Transverse colon (tissue), 4 donors: ENCODE results near the gene SNORC. TPM values are rescaled to one million over a fixed set of nuclear protein-coding genes. Genes with fewer than 3 reads are reported as not detected.

Experiments
- DNase-seq: peaks from one replicate; pipeline ENCODE4 v3.0.0-alpha.2; 2019
- H3K27ac ChIP-seq, 4 donors: fragments of 200-600 bp; sonication (generic); 2 replicates each; pipeline ENCODE4 v1.5.1; 2016 to 2018; ENCODE audit warnings: inconsistent platforms in 4 of 4
- H3K27me3 ChIP-seq: fragments of 200-600 bp; sonication (generic); 2 replicates; pipeline ENCODE4 v1.5.1; 2017; ENCODE audit warnings: inconsistent platforms
- H3K36me3 ChIP-seq, 4 donors: fragments of 200-600 bp; sonication (generic); 2 replicates each; pipeline ENCODE4 v1.5.1; 2017 to 2019; ENCODE audit warnings: inconsistent platforms in 4 of 4
- H3K4me1 ChIP-seq, 4 donors: fragments of 200-600 bp; sonication (generic); 2 replicates each; pipeline ENCODE4 v1.5.1; 2017 to 2020; ENCODE audit warnings: inconsistent platforms in 4 of 4
- H3K4me3 ChIP-seq, 4 donors: fragments of 200-600 bp; sonication (generic); 1 replicate in 1 of 4; 2 replicates in 3 of 4; pipeline versions ENCODE4 v1.5.1 to v1.6.1; 2017 to 2019; ENCODE audit warnings: inconsistent platforms in 4 of 4
- H3K9me3 ChIP-seq, 2 donors: fragments of 200-600 bp; sonication (generic); 2 replicates each; pipeline ENCODE4 v1.5.1; 2017 to 2019; ENCODE audit warnings: inconsistent platforms in 2 of 2
- EP300 ChIP-seq: sonication (generic); formaldehyde crosslinking; IDR thresholded peaks from one replicate; pipeline ENCODE4 v1.6.1; 2017; ENCODE audit warnings: antibody characterized with exemption, low read depth
- POLR2A ChIP-seq: fragments of 450-650 bp; IDR thresholded peaks from one replicate; pipeline ENCODE4 v1.6.1; 2016; ENCODE audit warnings: antibody characterized with exemption, mild to moderate bottlenecking, moderate library complexity
- POLR2AphosphoS5 ChIP-seq, 3 donors: sonication (generic); formaldehyde crosslinking; IDR thresholded peaks; one replicate each; pipeline ENCODE4 v1.6.1; 2016; ENCODE audit warnings: antibody characterized with exemption in 3 of 3
- WGBS, 2 donors: methylation state at CpG; one replicate each; pipeline ENCODE4 v1.1.5; 2018; ENCODE audit warnings: low coverage in 1 of 2; 5-methylcytosine and 5-hydroxymethylcytosine counted together
- in situ Hi-C, 4 donors: fragments of 200-750 bp; cut with MboI; loops; one replicate each; pipeline versions ENCODE4 v1.15.0 to v1.15.1; 2017; ENCODE audit warnings: low sequenced_read_pairs in 3 of 4, low pct_ligation_motif_present in 1 of 4, low pct_unique_long_range_greater_than_20kb in 1 of 4
- intact Hi-C: fragments of 100-400 bp; cut with DNase I; formaldehyde crosslinking; loops from one replicate; pipeline ENCODE4 v1.15.1; 2023; ENCODE audit warnings: low total_unique reads
- total RNA-seq, 4 donors: library from RNA; depleted of rRNA; stranded (reverse); fragments of >200 nt; gene quantifications; one replicate each; pipeline ENCODE4 v1.1.0, GENCODE V29; 2016
- TF ChIP-seq, protein P1 (sequence below), 5 experiments: fragments of 200-600 bp in 3 of 5; fragments of 450-650 bp in 2 of 5; sonication (generic) in 3 of 5; IDR thresholded peaks; 1 replicate in 2 of 5; 2 replicates in 3 of 5; pipeline ENCODE4 v1.5.1; 2016 to 2017; ENCODE audit warnings: antibody characterized with exemption in 5 of 5, inconsistent platforms in 3 of 5, mild to moderate bottlenecking in 2 of 5, moderate library complexity in 1 of 5

SNORC gene
- total RNA-seq, 4 donors from 2014 or later = 13.9 to 45.6 (median 17.2) TPM

DNA sequence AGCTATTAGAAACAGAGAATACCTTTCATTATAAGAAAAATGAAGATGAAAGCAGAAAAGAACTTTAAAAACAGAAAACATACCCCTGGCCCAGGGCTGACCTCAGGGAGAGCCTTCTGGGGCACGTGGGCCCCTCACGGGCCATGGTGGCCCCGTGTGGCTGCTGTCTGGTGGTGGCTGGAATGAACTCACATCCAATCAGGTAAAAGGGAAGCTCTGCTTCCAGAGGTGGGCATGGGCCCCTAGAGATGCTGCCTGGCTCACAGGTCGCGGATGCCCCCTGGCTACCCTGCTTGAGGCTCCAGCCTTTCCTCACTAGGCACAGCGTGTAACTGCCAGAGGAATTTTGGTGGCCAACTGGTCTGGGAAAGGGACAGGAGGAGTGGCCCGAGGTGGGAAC is 16.6 kb downstream of the SNORC start:
- TF ChIP-seq, protein P1, sequence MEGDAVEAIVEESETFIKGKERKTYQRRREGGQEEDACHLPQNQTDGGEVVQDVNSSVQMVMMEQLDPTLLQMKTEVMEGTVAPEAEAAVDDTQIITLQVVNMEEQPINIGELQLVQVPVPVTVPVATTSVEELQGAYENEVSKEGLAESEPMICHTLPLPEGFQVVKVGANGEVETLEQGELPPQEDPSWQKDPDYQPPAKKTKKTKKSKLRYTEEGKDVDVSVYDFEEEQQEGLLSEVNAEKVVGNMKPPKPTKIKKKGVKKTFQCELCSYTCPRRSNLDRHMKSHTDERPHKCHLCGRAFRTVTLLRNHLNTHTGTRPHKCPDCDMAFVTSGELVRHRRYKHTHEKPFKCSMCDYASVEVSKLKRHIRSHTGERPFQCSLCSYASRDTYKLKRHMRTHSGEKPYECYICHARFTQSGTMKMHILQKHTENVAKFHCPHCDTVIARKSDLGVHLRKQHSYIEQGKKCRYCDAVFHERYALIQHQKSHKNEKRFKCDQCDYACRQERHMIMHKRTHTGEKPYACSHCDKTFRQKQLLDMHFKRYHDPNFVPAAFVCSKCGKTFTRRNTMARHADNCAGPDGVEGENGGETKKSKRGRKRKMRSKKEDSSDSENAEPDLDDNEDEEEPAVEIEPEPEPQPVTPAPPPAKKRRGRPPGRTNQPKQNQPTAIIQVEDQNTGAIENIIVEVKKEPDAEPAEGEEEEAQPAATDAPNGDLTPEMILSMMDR (IDR thresholded peaks at IDR 0.05) = no peak
- TF ChIP-seq POLR2A (no peak), EP300 (no peak), POLR2AphosphoS5 (IDR thresholded peaks at IDR 0.05) (no peak)
- DNase-seq = no peak
- Histone ChIP-seq H3K27ac (no peak overlapping the region), H3K4me1 (no peaks in the 10 kb centered on the region), H3K36me3 (no peaks in the 10 kb centered on the region), H3K9me3 (no peaks in the 10 kb centered on the region), H3K4me3 (no peak overlapping the region), H3K27me3 (peaks cover 5% of the 10 kb centered on the region)
- intact Hi-C loops (no loop called here), in situ Hi-C loops (no loop called here)
- WGBS, 2 donors = 65 to 82% methylated on average over 2 to 7 of the region's 7 CpGs

DNA sequence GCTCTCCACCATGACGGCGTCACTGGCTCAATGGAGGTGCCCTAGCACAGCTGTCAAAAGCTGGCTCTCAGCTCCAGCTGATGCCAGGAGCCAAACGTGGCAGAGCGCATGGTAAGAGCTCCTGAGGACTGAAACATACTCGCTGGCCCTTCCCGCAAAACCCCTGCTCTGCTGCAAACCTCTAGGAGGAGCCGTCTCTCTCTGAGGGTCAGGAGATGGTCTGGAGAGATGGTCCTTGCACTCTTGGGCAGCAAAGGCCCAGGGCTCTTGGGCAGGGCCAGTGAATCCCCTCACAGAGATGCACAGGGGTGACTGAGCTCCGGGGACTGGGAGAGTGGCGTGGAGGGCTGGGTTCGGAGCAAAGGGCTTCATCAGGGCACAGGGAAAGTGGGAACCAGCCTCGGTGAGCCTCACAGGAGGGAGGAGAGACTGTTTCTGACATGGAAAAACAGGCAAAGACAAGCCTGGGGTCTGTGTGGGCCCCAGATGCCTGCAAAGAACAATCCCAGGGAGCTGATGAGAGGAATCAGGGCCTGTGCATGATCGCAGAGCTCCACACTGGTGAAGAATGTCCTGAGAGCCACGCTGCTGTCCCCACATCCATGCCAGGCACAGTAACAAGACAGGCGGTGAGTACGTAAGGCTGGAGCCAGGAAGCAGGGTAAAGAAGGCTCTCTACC is 17.2 kb downstream of the SNORC start:
- Histone ChIP-seq H3K4me3 (no peak overlapping the region), H3K36me3 (no peaks in the 10 kb centered on the region), H3K27me3 (peaks cover 5% of the 10 kb centered on the region), H3K4me1 (no peaks in the 10 kb centered on the region), H3K27ac (no peak overlapping the region), H3K9me3 (no peaks in the 10 kb centered on the region)
- intact Hi-C loops (no loop called here), in situ Hi-C loops (no loop called here)
- TF ChIP-seq, protein P1 (IDR thresholded peaks at IDR 0.05) = no peak
- TF ChIP-seq POLR2AphosphoS5 (IDR thresholded peaks at IDR 0.05) = no peak
- no peak for TF ChIP-seq EP300
- TF ChIP-seq POLR2A = no peak
- DNase-seq = no peak
- WGBS, 2 donors = 77 to 94% methylated on average over 2 to 15 of the region's 15 CpGs

DNA sequence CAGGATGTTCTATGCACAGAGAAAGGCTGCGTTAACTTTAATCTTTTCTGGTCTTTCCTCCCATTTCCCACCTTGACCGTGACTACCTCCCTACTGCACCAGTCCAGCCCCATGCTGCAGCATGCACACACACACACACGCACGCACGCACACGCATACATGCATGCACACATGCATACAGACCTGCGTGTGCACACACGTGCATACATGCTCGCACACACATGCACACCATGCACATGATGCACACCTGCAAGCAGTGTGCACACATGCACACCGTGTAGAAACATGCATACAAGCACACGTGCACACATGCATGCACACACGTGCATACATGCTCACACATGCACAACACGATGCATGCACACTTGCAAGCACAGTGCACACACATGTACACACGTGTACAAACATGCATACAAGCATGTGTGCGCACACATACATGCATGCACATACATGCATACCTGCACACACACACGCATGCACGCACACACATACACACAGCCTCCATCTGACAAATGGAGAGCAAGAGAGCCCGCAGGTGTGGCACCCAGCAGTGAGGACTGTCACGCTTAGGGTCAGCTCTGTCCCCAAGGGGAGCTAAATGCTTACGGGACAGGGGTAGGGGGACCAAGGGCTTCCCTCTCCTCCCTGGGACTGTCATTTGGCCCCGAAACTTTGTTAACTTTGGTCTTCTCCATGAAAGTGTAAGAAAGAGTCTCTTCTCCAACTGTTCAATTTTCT is 18.2 kb downstream of the SNORC start:
- Histone ChIP-seq H3K4me1 (no peaks in the 10 kb centered on the region), H3K9me3 (no peaks in the 10 kb centered on the region), H3K4me3 (no peak overlapping the region), H3K36me3 (no peaks in the 10 kb centered on the region), H3K27me3 (peaks cover 5% of the 10 kb centered on the region), H3K27ac (no peak overlapping the region)
- no peak for DNase-seq
- in situ Hi-C loops (no loop called here), intact Hi-C loops (no loop called here)
- TF ChIP-seq, protein P1 (IDR thresholded peaks at IDR 0.05) = no peak
- TF ChIP-seq POLR2AphosphoS5 (IDR thresholded peaks at IDR 0.05) (no peak), POLR2A (no peak), EP300 (no peak)
- 91 to 95% methylated on average over 4 to 21 of the region's 21 CpGs for WGBS, 2 donors

DNA sequence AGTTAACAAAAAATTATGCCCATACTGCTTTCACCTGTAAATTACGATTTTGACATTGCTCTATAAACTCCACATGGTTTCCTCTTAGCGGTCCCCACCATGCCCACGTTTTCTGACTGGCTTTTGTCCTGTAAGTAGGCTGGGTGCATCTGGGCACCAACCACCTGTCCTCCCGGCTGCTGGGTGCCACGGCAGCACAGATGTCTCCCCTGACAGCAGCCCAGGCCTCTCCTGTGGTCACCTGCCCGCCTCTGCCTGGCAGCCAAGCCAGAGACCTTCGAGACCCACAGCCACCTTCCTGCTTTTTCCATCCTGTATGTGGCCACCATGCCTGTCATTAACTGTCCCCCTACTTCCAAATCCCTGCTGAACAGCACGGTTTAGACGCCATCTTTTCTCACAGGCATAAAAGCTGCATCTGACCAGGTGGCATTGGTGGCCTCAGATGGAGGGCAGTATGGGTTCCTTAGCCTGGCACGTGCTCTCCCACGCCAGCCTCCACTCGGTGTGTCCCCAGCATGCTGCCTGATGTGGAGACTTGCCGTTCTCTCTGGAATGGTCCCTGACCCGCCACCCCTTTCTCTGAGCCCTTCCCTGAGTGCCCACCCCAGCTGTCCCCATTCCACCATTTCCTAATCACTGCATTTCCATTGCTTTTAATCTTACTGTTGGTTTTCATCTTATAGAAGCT is 18.9 kb downstream of the SNORC start:
- 73 to 80% methylated on average over 7 to 14 of the region's 14 CpGs for WGBS, 2 donors
- no peak for DNase-seq
- no peak for TF ChIP-seq EP300
- intact Hi-C loops = no loop called here
- in situ Hi-C loops = no loop called here
- Histone ChIP-seq H3K27me3 (peaks cover 5% of the 10 kb centered on the region), H3K9me3 (no peaks in the 10 kb centered on the region), H3K36me3 (no peaks in the 10 kb centered on the region), H3K4me1 (no peaks in the 10 kb centered on the region), H3K4me3 (no peak overlapping the region), H3K27ac (no peak overlapping the region)
